CD8-positive, alpha-beta memory T cell (primary cell): Measurements from ENCODE around the gene TCF12. TPM values are rescaled to one million over a fixed set of nuclear protein-coding genes. Genes with fewer than 3 reads are reported as not detected.

Source experiments
- CTCF ChIA-PET: fragments of 350-600 bp; sonication (Branson Sonifier 250); formaldehyde crosslinking; loops from one replicate; lab custom pipeline; 2021; ENCODE audit warnings: antibody characterized with exemption; lab: Charles Lee
- POLR2A ChIA-PET: fragments of 350-600 bp; sonication (Branson Sonifier 250); formaldehyde crosslinking; loops from one replicate; lab custom pipeline; 2021; ENCODE audit warnings: antibody characterized with exemption; lab: Charles Lee
- DNase-seq, 5 donors: peaks; one replicate each; pipeline versions ENCODE4 v3.0.0 to v3.0.0-alpha.2; 2020 to 2022; ENCODE audit warnings: mixed read lengths in 1 of 5
- H3K27ac ChIP-seq: one replicate; pipeline ENCODE4 v1.7.0; 2013; ENCODE audit warnings: low read depth, mild to moderate bottlenecking, low read length, moderate library complexity
- H3K27me3 ChIP-seq: 2 replicates; pipeline ENCODE4 v1.7.0; 2013; ENCODE audit warnings: low read length, mild to moderate bottlenecking; ENCODE audit not compliant: insufficient read depth, poor library complexity, severe bottlenecking
- H3K36me3 ChIP-seq: 2 replicates; pipeline ENCODE4 v1.7.0; 2013; ENCODE audit warnings: mild to moderate bottlenecking, low read length, moderate library complexity; ENCODE audit not compliant: insufficient read depth
- H3K4me1 ChIP-seq: 2 replicates; pipeline ENCODE4 v1.7.0; 2013; ENCODE audit warnings: mild to moderate bottlenecking, low read length, moderate library complexity; ENCODE audit not compliant: insufficient read depth
- H3K4me3 ChIP-seq: 2 replicates; pipeline ENCODE4 v1.7.0; 2013; ENCODE audit warnings: mild to moderate bottlenecking, low read length
- H3K9me3 ChIP-seq: 2 replicates; pipeline ENCODE4 v1.7.0; 2013; ENCODE audit warnings: mild to moderate bottlenecking, low read length
- H3K27ac Mint-ChIP-seq, 8 donors: one replicate each; pipeline ENCODE4 v1.8.0; 2020 to 2021; ENCODE audit warnings: mixed read lengths in 8 of 8, mild to moderate bottlenecking in 6 of 8, inconsistent platforms in 3 of 8, moderate library complexity in 3 of 8
- H3K27me3 Mint-ChIP-seq, 2 donors: one replicate each; pipeline ENCODE4 v1.8.0; 2020 to 2021; ENCODE audit warnings: mixed read lengths in 2 of 2, mild to moderate bottlenecking in 1 of 2, moderate library complexity in 1 of 2
- H3K36me3 Mint-ChIP-seq, 3 donors: one replicate each; pipeline ENCODE4 v1.8.0; 2020 to 2021; ENCODE audit warnings: mixed read lengths in 3 of 3, inconsistent platforms in 1 of 3, mild to moderate bottlenecking in 1 of 3
- H3K4me1 Mint-ChIP-seq, 3 donors: one replicate each; pipeline ENCODE4 v1.8.0; 2020 to 2021; ENCODE audit warnings: mixed read lengths in 3 of 3, inconsistent platforms in 1 of 3, mild to moderate bottlenecking in 1 of 3
- H3K4me3 Mint-ChIP-seq, 7 donors: one replicate each; pipeline ENCODE4 v1.8.0; 2020 to 2021; ENCODE audit warnings: mixed read lengths in 7 of 7, mild to moderate bottlenecking in 6 of 7, moderate library complexity in 4 of 7, inconsistent platforms in 2 of 7
- H3K9me3 Mint-ChIP-seq, 5 donors: one replicate each; pipeline ENCODE4 v1.8.0; 2020 to 2022; ENCODE audit warnings: mixed read lengths in 5 of 5, mild to moderate bottlenecking in 3 of 5, moderate library complexity in 2 of 5, inconsistent platforms in 1 of 5
- polyA plus RNA-seq: library from polyadenylated mRNA; unstranded; fragments of 300-500 nt; fragmentation: Illumina TruSeq; gene quantifications from one replicate; pipeline ENCODE4 v1.2.3, GENCODE V29; 2021
- total RNA-seq, 2 experiments: library from RNA; stranded (reverse); gene quantifications; one replicate each; pipeline ENCODE4 v1.2.3, GENCODE V29; 2021

Gene TCF12
- total and polyA plus RNA-seq, 3 experiments from 2014 or later, result 54.3 to 79.2 (median 69.9) TPM

DNA sequence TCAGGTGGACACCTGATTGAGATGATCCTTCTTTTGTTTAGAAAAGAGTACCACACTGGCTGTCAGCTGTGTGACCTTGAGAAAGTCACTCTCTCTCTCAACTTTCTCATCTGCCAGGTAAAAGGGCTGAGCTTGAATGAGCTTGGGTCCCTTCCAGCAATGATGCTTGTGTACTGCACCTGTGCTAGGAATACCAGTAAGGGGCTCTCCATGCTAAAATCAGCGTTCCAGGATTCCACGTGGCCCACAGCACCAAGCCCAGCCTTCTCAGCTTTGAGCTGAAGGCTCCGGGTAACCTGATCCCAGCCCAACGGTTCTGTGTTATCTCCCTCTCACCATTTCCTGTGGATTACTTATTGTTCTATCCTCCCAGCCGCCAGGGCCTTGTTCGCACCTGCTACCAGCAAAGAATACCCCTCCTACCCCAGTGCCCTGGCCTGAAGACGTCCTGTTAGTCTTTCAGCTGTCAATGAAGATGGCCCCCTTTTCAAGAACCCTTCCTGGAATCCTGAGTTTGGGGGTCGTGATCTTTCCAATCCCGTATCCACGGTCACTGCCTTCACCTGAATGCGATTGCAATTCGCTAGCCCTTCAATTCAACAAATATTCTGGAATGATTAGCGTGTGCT is 403.6 kb downstream of the TCF12 start:
- no peak overlapping the region for H3K27ac Mint-ChIP-seq
- Histone ChIP-seq H3K9me3 (no peaks in the 10 kb centered on the region), H3K36me3 (no peaks in the 10 kb centered on the region), H3K27me3 (no peaks in the 10 kb centered on the region), H3K4me3 (no peak overlapping the region), H3K27ac (peak overlapping the region; percentile 80), H3K4me1 (no peaks in the 10 kb centered on the region)
- H3K4me1 Mint-ChIP-seq, result peaks cover 3 to 9% (median 5%) of the 10 kb centered on the region in 3 donors
- no peaks in the 10 kb centered on the region for H3K36me3 Mint-ChIP-seq
- H3K9me3 Mint-ChIP-seq, result no peaks in the 10 kb centered on the region
- CTCF ChIA-PET, result interaction anchor here (1.1 kb wide), 1 partner anchor 16 kb away, joined by 4 read pairs; no protein-coding TSS in a partner anchor
- no peak for DNase-seq
- no peaks in the 10 kb centered on the region for H3K27me3 Mint-ChIP-seq
- POLR2A ChIA-PET, result no interaction called here
- no peak overlapping the region for H3K4me3 Mint-ChIP-seq

DNA sequence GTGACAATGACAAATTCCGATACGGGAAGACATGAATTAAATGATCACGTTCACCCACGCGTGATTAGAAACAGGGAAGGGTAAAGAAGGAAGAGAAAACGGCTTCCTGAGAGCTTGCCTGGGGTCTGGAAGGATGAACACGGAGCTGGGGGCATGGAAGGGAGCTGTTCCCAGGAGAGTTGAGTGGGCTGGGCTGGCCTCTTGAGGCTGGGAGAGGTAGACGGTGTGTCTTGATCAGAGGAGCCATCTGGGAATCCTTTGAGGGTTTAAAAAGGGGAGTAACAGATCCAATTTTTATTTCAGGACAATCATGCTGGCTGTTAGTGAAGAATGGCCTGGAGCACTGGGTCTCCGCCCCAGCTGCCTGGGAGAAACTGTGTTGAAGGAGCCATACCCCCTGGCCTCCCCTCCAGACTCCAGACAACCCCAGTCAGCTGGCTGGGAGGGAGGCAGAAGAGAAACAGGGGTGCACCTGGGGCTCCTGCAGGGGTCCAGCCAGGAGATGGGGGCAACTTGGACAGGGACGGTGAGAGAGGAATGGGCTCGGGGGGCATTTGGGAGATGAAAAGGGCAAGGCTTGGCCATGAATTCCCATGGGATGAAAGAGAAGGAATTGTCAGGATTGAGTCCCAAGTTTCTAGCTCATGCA is 404.3 kb downstream of the TCF12 start:
- Mint-ChIP-seq H3K4me3 (no peak overlapping the region), H3K4me1 (peaks cover 3 to 9% (median 5%) of the 10 kb centered on the region in 3 donors), H3K9me3 (no peaks in the 10 kb centered on the region), H3K27me3 (no peaks in the 10 kb centered on the region), H3K27ac (no peak overlapping the region), H3K36me3 (no peaks in the 10 kb centered on the region)
- DNase-seq, result no peak
- Histone ChIP-seq H3K9me3 (no peaks in the 10 kb centered on the region), H3K27me3 (no peaks in the 10 kb centered on the region), H3K27ac (peak overlapping the region; percentile 80), H3K4me1 (no peaks in the 10 kb centered on the region), H3K4me3 (no peak overlapping the region), H3K36me3 (no peaks in the 10 kb centered on the region)
- ChIA-PET CTCF (interaction anchor here (1.1 kb wide), 1 partner anchor 16 kb away, joined by 4 read pairs; no protein-coding TSS in a partner anchor), POLR2A (no interaction called here)

DNA sequence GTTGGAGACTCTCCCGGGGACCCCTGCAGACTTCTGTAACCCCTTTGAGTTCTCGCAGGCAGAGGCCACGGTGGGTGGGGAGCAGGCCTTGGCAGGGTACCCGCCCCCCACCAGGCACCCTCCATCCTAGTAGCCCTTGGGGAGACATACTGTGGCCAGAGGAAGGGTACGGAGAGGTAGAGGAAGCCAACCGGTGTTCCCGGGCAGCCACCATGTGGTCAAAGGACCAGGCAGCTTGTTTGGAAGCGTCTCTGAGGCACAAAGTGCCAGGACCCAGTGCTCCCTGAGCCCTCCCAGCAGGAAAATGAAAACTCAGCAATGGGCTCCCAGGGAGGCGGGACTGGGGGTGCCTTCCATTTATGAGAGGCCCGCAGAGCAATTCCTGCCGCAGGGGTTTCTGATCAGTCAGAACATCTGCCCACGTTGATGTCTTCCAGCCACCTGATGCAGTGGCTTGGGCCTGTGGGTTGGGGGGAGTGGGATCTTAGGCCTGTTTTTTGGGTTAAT is 404.9 kb downstream of the TCF12 start:
- CTCF ChIA-PET, result interaction anchor here (1.1 kb wide), 1 partner anchor 17 kb away, joined by 4 read pairs; no protein-coding TSS in a partner anchor
- H3K4me1 Mint-ChIP-seq, result peaks cover 3 to 9% (median 5%) of the 10 kb centered on the region in 3 donors

DNA sequence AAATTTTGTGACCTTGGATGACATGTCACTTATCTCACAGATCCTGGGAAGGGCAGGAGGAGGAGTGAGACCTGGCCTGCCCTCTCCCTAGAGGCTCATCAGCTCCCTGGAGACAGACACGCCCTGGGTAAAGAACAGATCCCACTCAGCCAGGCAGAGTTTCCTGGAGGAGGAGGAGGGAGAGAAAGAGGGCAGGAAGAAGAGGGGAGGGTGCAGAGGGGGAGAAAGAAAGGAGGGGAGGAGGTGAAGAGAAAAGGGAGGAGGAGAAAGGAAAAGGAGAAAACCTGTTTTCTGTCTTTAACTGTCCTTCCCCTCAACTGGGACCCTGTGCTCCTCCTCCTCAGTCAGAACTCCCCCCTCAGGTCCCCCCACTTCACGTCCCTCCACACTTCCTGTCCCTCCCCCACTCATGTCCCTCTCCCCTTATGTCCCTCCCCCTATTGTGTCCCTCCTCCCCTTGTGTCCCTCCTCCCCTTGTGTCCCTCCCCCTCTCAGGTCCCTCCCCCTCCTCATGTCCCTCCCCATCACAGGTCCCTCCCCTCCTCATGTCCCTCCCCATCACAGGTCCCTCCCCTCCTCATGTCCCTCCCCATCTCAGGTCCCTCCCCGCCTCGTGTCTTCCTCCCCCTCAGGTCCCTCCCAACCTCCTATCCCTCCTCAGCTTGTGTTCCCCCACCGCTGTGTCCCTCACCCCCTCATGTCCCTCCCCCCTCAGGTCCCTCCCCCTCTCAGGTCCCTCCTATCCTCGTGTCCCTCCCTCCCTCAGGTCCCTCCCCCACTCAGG is 405.6 kb downstream of the TCF12 start:
- Histone ChIP-seq H3K27me3 (no peaks in the 10 kb centered on the region), H3K36me3 (no peaks in the 10 kb centered on the region), H3K9me3 (no peaks in the 10 kb centered on the region), H3K27ac (peak overlapping the region; percentile 80), H3K4me1 (no peaks in the 10 kb centered on the region), H3K4me3 (no peak overlapping the region)
- ChIA-PET CTCF (no interaction called here), POLR2A (no interaction called here)
- Mint-ChIP-seq H3K36me3 (no peaks in the 10 kb centered on the region), H3K9me3 (no peaks in the 10 kb centered on the region), H3K27ac (peak overlapping the region in 1 of 8 donors; percentile 42), H3K4me1 (peaks cover 3 to 9% (median 5%) of the 10 kb centered on the region in 3 donors), H3K4me3 (no peak overlapping the region), H3K27me3 (peaks cover 0 to 3% of the 10 kb centered on the region in 2 donors)
- peak in 1 of 5 donors; percentile 7 for DNase-seq

More for the DNA sequence above, 404.9 kb downstream of the TCF12 start:
- H3K9me3 ChIP-seq, result no peaks in the 10 kb centered on the region
- H3K27me3 Mint-ChIP-seq, result no peaks in the 10 kb centered on the region
- no peaks in the 10 kb centered on the region for H3K9me3 Mint-ChIP-seq
- H3K27ac ChIP-seq, result peak overlapping the region; percentile 80
- H3K27ac Mint-ChIP-seq, result no peak overlapping the region
- POLR2A ChIA-PET, result no interaction called here
- H3K36me3 Mint-ChIP-seq, result no peaks in the 10 kb centered on the region
- DNase-seq, result no peak
- H3K27me3 ChIP-seq, result no peaks in the 10 kb centered on the region
- H3K4me1 ChIP-seq, result no peaks in the 10 kb centered on the region
- H3K4me3 Mint-ChIP-seq, result no peak overlapping the region
- no peak overlapping the region for H3K4me3 ChIP-seq
- no peaks in the 10 kb centered on the region for H3K36me3 ChIP-seq

DNA sequence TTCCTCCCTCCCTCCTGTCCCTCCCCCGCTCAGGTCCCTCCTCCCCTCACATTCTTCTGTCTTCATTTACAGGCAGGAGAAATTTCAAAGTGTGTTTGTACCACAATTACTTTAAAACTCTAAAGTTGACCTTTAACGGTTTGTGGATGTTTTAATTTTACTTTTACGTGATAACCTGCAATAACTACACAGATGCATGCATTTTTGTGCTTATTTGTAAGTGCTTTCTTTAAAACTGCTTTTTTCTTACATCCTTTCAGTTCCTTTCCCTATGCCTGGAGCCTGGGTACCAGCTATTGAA is 406.1 kb downstream of the TCF12 start:
- peaks cover 4 to 6% of the 10 kb centered on the region in 2 donors for H3K27me3 Mint-ChIP-seq
- no peak for DNase-seq
- H3K9me3 ChIP-seq, result no peaks in the 10 kb centered on the region
- no peaks in the 10 kb centered on the region for H3K36me3 ChIP-seq
- no peak overlapping the region for H3K27ac ChIP-seq
- CTCF ChIA-PET, result no interaction called here
- no peaks in the 10 kb centered on the region for H3K27me3 ChIP-seq
- POLR2A ChIA-PET, result no interaction called here
- H3K4me1 ChIP-seq, result no peaks in the 10 kb centered on the region
- peak overlapping the region in 1 of 8 donors; percentile 29 for H3K27ac Mint-ChIP-seq
- peaks cover 3 to 9% (median 5%) of the 10 kb centered on the region in 3 donors for H3K4me1 Mint-ChIP-seq
- H3K4me3 Mint-ChIP-seq, result no peak overlapping the region
- no peaks in the 10 kb centered on the region for H3K36me3 Mint-ChIP-seq
- no peaks in the 10 kb centered on the region for H3K9me3 Mint-ChIP-seq
- no peak overlapping the region for H3K4me3 ChIP-seq

DNA sequence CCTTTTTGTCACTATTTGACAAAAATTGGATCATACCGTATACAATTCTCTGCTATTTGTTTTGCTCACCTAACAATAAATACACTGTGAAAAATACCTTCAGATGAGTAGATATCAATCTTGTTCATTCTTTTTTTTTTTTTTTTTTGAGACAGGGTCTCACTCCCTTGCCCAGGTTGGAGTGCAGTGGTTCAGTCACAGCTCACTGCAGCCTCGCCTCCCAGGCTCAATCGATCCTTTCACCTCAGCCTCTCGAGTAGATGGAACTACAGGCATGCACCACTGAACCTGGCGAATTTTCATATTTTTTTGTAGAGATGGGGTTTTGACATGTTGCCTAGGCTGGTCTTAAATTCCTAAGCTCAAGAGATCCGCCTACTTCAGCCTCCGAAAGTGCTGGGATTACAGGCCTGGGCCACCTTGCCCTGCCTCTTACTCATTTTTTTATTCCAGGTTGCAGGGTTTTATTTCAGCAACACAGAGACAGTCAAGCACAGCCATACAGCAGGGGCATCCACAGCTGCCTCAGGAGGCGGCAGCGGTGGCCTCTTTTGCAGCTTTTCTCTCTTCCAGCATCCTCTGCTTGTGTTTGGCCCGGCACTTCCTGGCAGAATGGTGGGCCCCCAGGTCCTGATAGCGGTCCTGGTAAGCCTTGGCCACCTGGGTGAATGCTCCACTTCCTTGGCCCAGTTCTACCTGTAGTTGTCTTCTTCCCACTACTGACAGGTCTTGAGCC is 406.7 kb downstream of the TCF12 start:
- CTCF ChIA-PET, result no interaction called here
- H3K36me3 ChIP-seq, result no peaks in the 10 kb centered on the region

DNA sequence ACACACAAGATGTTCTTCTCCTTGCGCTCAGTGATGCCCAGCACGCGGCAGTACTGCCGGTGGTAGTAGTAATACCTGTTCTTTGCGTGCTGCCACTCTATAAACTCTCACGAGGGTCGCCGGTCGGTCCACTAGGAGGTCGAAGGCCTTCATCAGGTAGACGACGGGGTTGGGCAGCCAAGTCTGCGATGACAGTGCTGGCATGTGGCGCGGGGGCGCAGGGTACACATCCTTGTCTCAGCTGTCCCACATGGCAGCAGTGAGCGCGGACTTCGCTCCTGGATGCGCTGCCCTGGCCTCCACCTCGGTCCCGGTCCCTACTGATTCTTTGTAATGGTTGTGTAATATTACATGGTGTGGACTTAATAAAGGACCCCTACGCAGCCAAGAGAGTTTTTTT is 407.8 kb downstream of the TCF12 start:
- H3K9me3 Mint-ChIP-seq, result no peaks in the 10 kb centered on the region
- no peaks in the 10 kb centered on the region for H3K36me3 Mint-ChIP-seq
- CTCF ChIA-PET, result no interaction called here
- Histone ChIP-seq H3K27me3 (no peaks in the 10 kb centered on the region), H3K9me3 (no peaks in the 10 kb centered on the region), H3K4me3 (no peak overlapping the region), H3K27ac (no peak overlapping the region), H3K36me3 (no peaks in the 10 kb centered on the region), H3K4me1 (no peaks in the 10 kb centered on the region)
- H3K27ac Mint-ChIP-seq, result no peak overlapping the region
- POLR2A ChIA-PET, result no interaction called here
- no peak for DNase-seq
- peaks cover 6 to 18% (median 13%) of the 10 kb centered on the region in 3 donors for H3K4me1 Mint-ChIP-seq
- peaks cover 6 to 15% of the 10 kb centered on the region in 2 donors for H3K27me3 Mint-ChIP-seq
- no peak overlapping the region for H3K4me3 Mint-ChIP-seq

More for the DNA sequence above, 406.7 kb downstream of the TCF12 start:
- Histone ChIP-seq H3K27me3 (no peaks in the 10 kb centered on the region), H3K9me3 (no peaks in the 10 kb centered on the region), H3K27ac (peak overlapping the region; percentile 16), H3K4me1 (no peaks in the 10 kb centered on the region), H3K4me3 (no peak overlapping the region)
- Mint-ChIP-seq H3K27me3 (peaks cover 6 to 10% of the 10 kb centered on the region in 2 donors), H3K4me1 (peaks cover 3 to 14% (median 9%) of the 10 kb centered on the region in 3 donors), H3K36me3 (no peaks in the 10 kb centered on the region), H3K4me3 (peak overlapping the region in 1 of 7 donors; percentile 42), H3K27ac (peak overlapping the region in 2 of 8 donors; percentile 29 to 44), H3K9me3 (no peaks in the 10 kb centered on the region)
- POLR2A ChIA-PET, result no interaction called here
- no peak for DNase-seq
